Measurements from ENCODE around the gene SPTBN4.
"Not testable (repeated sequence)": the region's sequence is repeated elsewhere in the genome, so short reads cannot be mapped to it uniquely, and the experiment has no call there.

SPTBN4 gene

GRCh38 chr19:40466985-40467734, at the start of gene SPTBN4:
Gene SPTBN4, plus strand, starts transcription at chr19:40467001. Its CDS starts 5,621 bp downstream, at chr19:40472622.
- no peak for DNase-seq

- DNase-seq = no peak
Measured at GRCh38 chr19:40417643-40417981, 49.2 kb upstream of the SPTBN4 start.

GRCh38 chr19:40418040-40418439, 48.8 kb upstream of the SPTBN4 start:
- no peak for DNase-seq

- DNase-seq = no peak
Measured at GRCh38 chr19:40419066-40419612, 47.7 kb upstream of the SPTBN4 start.

- DNase-seq = no peak
Measured at GRCh38 chr19:40419780-40420179, 47.0 kb upstream of the SPTBN4 start.

GRCh38 chr19:40420451-40420765, 46.4 kb upstream of the SPTBN4 start:
- no peak for DNase-seq

GRCh38 chr19:40420766-40421765, 45.7 kb upstream of the SPTBN4 start:
- DNase-seq = peak; percentile 64

GRCh38 chr19:40421993-40422747, 44.6 kb upstream of the SPTBN4 start:
- DNase-seq = no peak

- no peak for DNase-seq
Measured at GRCh38 chr19:40422748-40423566, 43.8 kb upstream of the SPTBN4 start.

GRCh38 chr19:40423938-40424337, 42.9 kb upstream of the SPTBN4 start:
- no peak for DNase-seq

GRCh38 chr19:40424637-40425449, 42.0 kb upstream of the SPTBN4 start:
- DNase-seq = no peak

GRCh38 chr19:40425450-40426287, 41.1 kb upstream of the SPTBN4 start, which contains the start of gene SERTAD1:
Gene SERTAD1, minus strand, starts transcription at chr19:40425992. Its CDS starts 2,446 bp downstream, at chr19:40423546.
- DNase-seq = peak; percentile 98

GRCh38 chr19:40428197-40428596, 38.6 kb upstream of the SPTBN4 start:
- not testable (repeated sequence) for DNase-seq

GRCh38 chr19:40430242-40430641, 36.6 kb upstream of the SPTBN4 start:
- not testable (repeated sequence) for DNase-seq

- no peak for DNase-seq
Measured at GRCh38 chr19:40431698-40432097, 35.1 kb upstream of the SPTBN4 start.

- DNase-seq = not testable (repeated sequence)
Measured at GRCh38 chr19:40432760-40433159, 34.0 kb upstream of the SPTBN4 start.

GRCh38 chr19:40433391-40434216, 33.2 kb upstream of the SPTBN4 start:
- peak; percentile 39 for DNase-seq

GRCh38 chr19:40438284-40438683, 28.5 kb upstream of the SPTBN4 start:
- no peak for DNase-seq

GRCh38 chr19:40441719-40442253, 25.0 kb upstream of the SPTBN4 start:
- DNase-seq = no peak
